IPS-15b (cell line): ENCODE results near the gene AKR7A3.
"Not testable (repeated sequence)": the region's sequence is repeated elsewhere in the genome, so short reads cannot be mapped to it uniquely, and the experiment has no call there.

Experiments
- H3K27me3 ChIP-seq: one replicate; pipeline ENCODE4 v1.6.1; 2013; ENCODE audit warnings: low read length; ENCODE audit not compliant: control insufficient read depth, insufficient read depth
- H3K36me3 ChIP-seq: one replicate; pipeline ENCODE4 v1.6.1; 2013; ENCODE audit warnings: low read length; ENCODE audit not compliant: control insufficient read depth, insufficient read depth
- H3K4me1 ChIP-seq: one replicate; pipeline ENCODE4 v1.6.1; 2013; ENCODE audit warnings: mild to moderate bottlenecking, low read length; ENCODE audit not compliant: control insufficient read depth, insufficient read depth
- H3K4me3 ChIP-seq: one replicate; pipeline ENCODE4 v1.5.1; 2013; ENCODE audit warnings: low read depth, low read length
- H3K9ac ChIP-seq: one replicate; pipeline ENCODE4 v1.6.1; 2013; ENCODE audit warnings: low read depth, mild to moderate bottlenecking, low read length
- H3K9me3 ChIP-seq: one replicate; pipeline ENCODE4 v1.6.1; 2013; ENCODE audit warnings: mild to moderate bottlenecking, low read length; ENCODE audit not compliant: control insufficient read depth, insufficient read depth

Gene AKR7A3

DNA sequence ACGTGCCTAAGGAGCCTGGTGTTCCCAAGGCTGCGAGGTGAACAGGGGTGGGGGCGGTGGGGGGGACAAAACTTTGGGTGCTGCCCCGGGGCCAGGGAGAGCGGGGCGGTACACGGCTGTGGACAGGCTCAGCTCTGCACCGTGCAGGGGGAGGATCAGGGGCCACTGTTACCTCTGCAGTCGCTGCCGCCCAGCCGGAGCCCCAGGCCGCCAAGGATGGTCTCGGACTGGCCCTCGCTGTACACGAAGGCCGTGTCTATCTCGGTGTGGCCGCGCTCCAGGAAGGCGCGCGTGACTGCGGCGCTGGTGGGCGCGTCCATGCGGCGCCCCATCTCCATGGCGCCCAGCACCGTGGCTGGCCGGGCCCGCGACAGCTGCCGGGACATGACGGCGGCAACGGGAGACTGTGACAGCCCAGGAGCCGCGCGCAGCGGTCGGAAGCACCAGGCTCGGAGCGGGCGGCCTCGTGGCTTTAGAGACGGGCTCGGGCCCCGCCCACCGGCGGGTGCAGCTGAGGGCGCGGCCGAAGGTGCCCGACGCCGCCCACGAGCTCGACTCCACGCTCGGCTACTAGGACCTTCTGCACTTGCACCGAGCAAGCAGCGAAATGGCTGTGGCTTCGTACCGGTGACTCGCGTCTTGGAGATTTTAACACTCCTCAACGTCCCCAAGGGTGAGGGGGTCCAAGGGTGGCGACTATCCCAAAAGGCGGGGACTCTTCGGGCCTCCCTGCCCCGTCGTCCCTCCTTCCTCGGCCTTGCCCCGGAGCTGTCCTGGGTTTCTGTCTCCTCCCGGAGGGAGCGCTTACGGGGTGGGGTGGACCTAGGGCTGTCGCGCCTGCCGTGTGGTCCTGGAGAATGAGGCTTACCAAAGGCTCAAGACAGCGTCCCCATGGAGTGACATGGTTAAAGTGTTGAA, at the start of gene AKR7A3:
TSS of gene AKR7A3 (minus strand) at position 447 of the 918 bp plus-strand sequence. CDS start at position 386, 61 bp downstream.
- Histone ChIP-seq H3K27me3 (peaks cover 26% of the 10 kb centered on the region), H3K4me3 (peak within 1 kb of the TSS; percentile 40)
- not testable (repeated sequence) for H3K4me1 ChIP-seq, H3K36me3 ChIP-seq, H3K9ac ChIP-seq, H3K9me3 ChIP-seq

DNA sequence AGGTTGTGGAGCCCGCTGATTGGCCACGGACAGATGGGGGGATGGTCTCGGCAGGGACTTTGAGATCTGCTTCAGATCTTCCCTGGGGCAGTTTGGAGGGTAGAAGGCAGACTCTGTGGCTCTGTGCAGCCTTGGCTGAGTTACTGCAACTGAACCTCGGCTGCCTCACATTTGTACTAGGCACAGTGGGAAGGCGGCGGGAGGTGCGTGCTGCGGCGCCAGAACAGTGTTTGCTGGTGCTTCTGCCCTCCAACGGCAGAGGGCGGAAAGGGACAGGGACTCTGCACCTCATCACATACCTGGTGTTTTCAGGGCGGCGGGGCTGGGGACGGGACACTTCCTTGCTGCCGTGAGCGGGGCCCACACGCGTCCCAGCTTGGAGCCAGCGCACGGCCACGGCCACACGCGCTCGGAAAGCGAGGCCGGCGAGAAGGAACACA, 49.8 kb upstream of the AKR7A3 start:
- H3K9me3 ChIP-seq, result no peaks in the 10 kb centered on the region
- peaks cover 11% of the 10 kb centered on the region for H3K36me3 ChIP-seq
- H3K4me1 ChIP-seq, result peaks cover 5% of the 10 kb centered on the region
- H3K27me3 ChIP-seq, result no peaks in the 10 kb centered on the region
- H3K4me3 ChIP-seq, result peak overlapping the region; percentile 18
- peak overlapping the region; percentile 76 for H3K9ac ChIP-seq

DNA sequence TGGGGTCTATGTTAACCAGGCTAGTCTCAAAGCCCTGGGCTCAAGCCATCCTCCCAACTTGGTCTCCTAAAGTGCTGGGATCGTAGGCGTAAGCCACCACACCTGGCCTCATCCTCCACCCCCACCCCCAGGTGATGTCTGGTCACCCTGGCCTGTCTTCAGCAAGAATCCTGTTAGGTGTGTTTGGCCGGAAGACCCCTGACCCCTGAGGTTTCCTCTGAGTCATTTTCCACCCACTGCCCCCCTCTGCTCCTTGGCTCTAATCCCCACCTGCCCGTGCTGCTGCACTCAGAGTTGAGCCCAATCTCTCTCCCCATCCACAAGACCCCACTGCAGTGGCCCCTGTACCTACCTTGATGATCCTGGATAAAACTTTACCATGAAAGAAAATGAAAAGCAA, 48.7 kb upstream of the AKR7A3 start:
- H3K9me3 ChIP-seq, result no peaks in the 10 kb centered on the region
- H3K4me1 ChIP-seq, result peaks cover 5% of the 10 kb centered on the region
- H3K9ac ChIP-seq, result no peak overlapping the region
- H3K27me3 ChIP-seq, result no peaks in the 10 kb centered on the region
- peaks cover 1% of the 10 kb centered on the region for H3K36me3 ChIP-seq
- no peak overlapping the region for H3K4me3 ChIP-seq

DNA sequence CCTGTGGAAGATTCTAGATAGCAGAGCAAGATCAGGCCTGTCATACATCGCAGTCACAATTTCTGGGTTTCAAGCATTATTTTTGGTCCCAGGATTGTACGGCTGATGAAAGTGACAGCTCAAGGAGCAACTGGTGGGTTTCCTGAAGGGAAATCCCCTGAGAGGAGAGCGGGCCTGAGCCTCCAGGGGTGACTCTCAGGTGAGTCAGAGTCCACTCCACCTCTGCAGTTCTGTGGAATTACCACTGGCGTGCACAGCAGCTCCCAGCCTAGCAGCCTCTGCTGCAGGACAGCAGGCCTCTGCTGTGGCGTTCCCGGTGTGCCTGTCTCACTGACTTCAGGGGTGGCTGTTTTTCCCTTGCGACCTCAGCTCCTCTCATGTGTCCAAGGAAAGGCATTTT, 48.0 kb upstream of the AKR7A3 start:
- Histone ChIP-seq H3K4me1 (peaks cover 5% of the 10 kb centered on the region), H3K4me3 (no peak overlapping the region), H3K9me3 (no peaks in the 10 kb centered on the region), H3K27me3 (no peaks in the 10 kb centered on the region), H3K9ac (no peak overlapping the region), H3K36me3 (no peaks in the 10 kb centered on the region)

DNA sequence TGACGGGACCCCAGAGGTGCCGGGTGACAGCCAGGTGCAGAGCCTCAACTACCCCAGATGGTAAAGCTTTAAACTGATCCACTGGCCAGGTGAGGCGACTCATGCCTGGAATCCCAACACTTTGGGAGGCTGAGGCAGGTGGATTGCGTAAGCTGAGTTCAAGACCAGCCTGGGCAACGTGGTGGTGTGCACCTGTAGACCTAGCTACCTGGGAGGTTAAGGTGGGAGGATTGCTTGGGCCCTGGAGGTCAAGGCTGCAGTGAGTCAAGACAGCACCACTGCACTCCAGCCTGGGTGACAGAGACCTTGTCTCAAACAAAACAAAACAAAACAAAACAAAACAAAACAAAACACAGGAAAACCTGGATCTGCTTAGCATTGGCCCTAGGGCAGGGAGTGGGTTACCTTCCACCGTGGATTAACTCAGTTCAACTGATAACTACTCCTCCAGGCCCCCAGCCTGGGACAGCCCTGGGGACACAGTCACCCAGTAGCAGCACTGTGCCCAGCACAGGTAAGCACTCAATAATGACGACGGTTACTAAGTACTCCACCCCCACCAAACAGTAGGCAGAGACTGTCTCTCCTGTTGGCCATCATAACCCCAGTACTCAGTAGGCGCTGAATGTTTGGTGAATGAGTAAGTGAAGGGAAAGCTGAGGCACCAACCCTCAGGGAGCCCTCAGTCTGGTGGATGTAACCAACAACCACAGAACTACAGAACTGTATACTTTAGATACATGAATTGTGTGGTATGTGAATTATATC, 45.2 kb upstream of the AKR7A3 start:
- Histone ChIP-seq H3K4me1 (no peaks in the 10 kb centered on the region), H3K27me3 (no peaks in the 10 kb centered on the region), H3K9ac (no peak overlapping the region), H3K4me3 (no peak overlapping the region), H3K36me3 (peaks cover under 1% of the 10 kb centered on the region), H3K9me3 (no peaks in the 10 kb centered on the region)

DNA sequence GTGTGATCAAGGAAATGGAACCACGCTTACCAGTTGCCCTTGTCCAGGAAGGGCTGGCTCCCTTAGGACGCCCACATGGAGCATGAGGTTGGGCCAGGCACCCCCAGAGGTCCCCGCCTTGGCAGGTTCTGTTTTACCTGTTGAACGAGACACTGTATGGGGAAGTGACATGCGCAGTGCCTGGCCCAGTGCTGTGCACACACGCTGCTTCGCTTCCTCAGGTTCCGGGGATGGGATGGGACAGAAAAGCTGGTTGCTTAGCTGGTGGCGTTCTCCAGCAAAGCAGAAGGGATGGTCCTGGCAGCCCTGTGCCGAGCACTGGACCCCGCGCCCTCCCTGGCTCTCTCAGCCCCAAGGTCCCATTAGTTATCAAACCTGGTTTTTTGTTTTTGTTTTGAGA, 44.3 kb upstream of the AKR7A3 start:
- Histone ChIP-seq H3K36me3 (peaks cover 8% of the 10 kb centered on the region), H3K27me3 (no peaks in the 10 kb centered on the region), H3K9me3 (no peaks in the 10 kb centered on the region), H3K4me3 (no peak overlapping the region), H3K4me1 (no peaks in the 10 kb centered on the region), H3K9ac (no peak overlapping the region)

DNA sequence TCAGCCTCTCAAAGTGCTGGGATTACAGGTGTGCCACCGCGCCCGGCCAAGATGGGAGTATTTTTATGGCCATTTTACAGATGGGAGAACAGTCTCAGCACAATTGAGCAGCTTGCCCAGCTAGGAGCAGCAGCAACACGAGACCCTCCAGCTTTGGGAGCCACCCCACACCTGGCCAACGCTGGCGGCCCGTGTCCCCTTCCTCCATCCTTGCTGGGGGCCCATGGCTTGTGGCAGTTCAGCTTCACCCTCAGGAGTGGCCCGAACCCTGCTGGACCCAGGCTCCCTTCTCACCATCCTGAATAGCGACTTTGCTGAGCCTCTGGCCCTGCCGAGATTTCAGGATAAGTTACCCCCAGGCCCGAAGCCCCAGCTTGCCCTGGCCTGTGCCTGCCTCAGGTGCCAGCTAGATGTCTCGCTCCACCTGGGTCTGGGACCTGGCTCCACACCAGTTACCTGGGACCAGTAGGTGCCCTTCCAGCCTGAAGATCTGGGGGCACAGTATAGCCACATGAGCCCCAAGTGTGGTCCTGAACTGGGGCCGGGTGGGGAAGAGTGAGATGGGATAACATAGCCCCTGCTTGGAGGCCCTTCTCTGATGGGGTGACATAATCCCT, 42.8 kb upstream of the AKR7A3 start:
- Histone ChIP-seq H3K27me3 (no peaks in the 10 kb centered on the region), H3K9ac (no peak overlapping the region), H3K36me3 (peaks cover 13% of the 10 kb centered on the region), H3K9me3 (no peaks in the 10 kb centered on the region), H3K4me1 (no peaks in the 10 kb centered on the region), H3K4me3 (no peak overlapping the region)

DNA sequence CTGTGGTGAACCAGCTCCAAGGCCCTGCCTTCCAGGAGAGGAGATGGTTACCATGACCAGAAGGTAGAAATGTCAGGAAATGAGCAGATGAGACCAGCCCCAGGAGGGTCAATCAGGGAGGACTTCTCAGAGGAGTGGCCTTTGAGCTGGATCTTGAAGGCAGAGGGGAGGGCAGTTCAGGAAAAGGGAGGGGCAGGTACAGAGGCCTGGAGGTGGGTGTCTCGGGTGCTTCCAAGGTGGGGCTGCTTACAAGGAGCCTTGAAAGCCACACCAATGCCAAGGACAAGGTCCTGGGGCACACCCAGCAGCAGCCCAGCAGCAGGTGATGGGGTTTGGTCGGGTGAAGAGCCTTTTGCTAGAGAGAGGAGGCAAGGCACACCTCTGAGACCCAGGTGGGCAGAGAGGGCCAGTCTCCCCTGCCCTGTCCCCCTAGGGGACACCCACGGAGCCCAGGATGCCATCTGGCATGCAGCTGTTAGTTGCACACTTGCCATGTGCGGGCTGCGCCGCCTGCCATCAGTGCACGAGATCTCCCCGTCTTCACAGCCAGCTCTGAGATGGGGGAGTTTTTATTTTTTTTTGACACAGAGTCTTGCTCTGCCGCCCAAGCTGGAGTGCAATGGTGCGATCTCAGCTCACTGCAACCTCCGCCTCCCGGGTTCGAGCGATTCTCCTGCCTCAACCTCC, 42.0 kb upstream of the AKR7A3 start:
- Histone ChIP-seq H3K4me3 (no peak overlapping the region), H3K27me3 (no peaks in the 10 kb centered on the region), H3K4me1 (no peaks in the 10 kb centered on the region), H3K9ac (no peak overlapping the region), H3K9me3 (no peaks in the 10 kb centered on the region), H3K36me3 (peaks cover 18% of the 10 kb centered on the region)

DNA sequence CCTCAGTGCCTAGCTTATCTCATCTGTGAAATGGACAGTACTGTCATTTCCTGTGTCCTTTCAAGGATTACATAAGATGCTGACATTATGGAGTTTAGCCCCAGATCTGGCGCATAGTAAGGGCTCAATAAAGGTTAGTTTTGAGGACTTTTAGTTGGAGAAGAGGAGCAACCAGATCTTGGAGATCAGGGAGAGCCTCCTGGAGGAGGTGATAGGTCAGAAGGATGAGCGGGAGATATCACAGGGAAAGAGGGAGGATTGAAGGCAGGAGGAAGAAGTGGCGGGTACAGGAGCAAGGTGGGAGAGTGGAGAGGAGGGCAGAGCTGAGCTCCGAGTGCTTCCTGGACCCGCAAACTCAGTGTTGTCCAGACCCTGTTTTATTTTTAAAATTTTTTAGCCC, 41.0 kb upstream of the AKR7A3 start:
- no peak overlapping the region for H3K4me3 ChIP-seq
- no peaks in the 10 kb centered on the region for H3K9me3 ChIP-seq
- H3K9ac ChIP-seq, result no peak overlapping the region
- H3K4me1 ChIP-seq, result no peaks in the 10 kb centered on the region
- peaks cover 20% of the 10 kb centered on the region for H3K36me3 ChIP-seq
- no peaks in the 10 kb centered on the region for H3K27me3 ChIP-seq

DNA sequence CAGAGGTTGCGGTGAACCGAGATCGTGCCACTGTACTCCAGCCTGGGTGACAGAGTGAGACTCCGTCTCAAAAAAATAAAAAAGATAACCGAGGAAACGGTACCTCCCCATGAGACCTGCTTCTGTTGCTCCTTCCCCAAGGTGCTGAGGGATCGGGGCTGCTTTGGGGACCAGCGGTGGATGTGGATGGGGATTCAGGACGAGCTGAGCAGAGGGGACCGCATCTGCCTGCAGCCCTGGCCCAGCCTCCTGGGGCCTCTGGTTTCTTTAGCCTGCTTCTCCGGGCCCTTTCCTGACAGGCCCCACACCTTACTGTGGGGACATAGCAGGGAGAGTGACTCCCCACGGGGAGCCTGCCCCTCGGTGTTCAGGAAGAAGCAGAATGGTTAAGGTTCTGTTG, 40.6 kb upstream of the AKR7A3 start:
- Histone ChIP-seq H3K9ac (no peak overlapping the region), H3K4me1 (no peaks in the 10 kb centered on the region)

DNA sequence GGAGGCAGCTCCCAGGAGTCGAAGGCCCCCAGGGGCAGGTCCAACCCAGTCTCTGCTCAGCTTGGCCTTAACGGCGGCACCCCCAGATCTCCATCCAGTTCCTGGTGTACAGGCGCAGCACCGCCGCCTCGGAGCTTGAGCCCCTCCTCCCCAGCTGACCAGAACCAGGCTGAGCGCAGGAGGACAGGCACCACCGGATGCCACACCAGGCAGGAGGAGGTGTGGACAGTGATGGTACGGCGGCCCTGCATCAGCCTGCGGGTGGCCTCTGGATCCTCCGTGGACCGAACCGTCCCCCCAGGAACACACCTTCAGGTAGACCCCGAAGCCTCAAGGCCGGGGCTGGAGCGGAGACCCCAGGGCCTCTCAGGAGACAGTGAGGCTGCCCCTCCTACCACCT, 39.9 kb upstream of the AKR7A3 start:
- H3K4me1 ChIP-seq, result no peaks in the 10 kb centered on the region
- no peak overlapping the region for H3K4me3 ChIP-seq
- H3K9me3 ChIP-seq, result no peaks in the 10 kb centered on the region
- H3K27me3 ChIP-seq, result no peaks in the 10 kb centered on the region
- no peak overlapping the region for H3K9ac ChIP-seq
- peaks cover 24% of the 10 kb centered on the region for H3K36me3 ChIP-seq

More for the DNA sequence above, 40.6 kb upstream of the AKR7A3 start:
- no peaks in the 10 kb centered on the region for H3K27me3 ChIP-seq
- no peaks in the 10 kb centered on the region for H3K9me3 ChIP-seq
- peaks cover 24% of the 10 kb centered on the region for H3K36me3 ChIP-seq
- no peak overlapping the region for H3K4me3 ChIP-seq
